Activated CD8-positive, alpha-beta memory T cell treated with anti-CD3 and anti-CD28 coated beads for 1 hour (primary cell): Measurements from ENCODE around the gene DRG1.
"Not testable (repeated sequence)": the region's sequence is repeated elsewhere in the genome, so short reads cannot be mapped to it uniquely, and the experiment has no call there.

Experiments
- DNase-seq, 2 donors: peaks; one replicate each; pipeline ENCODE4 v3.0.0-alpha.2; 2020; ENCODE audit warnings: low read depth in 1 of 2; ENCODE audit errors: extremely low read depth in 1 of 2

DRG1 gene

GRCh38 chr22:31441652-31442051, 42.2 kb downstream of the DRG1 start:
- DNase-seq: no peak

- no peak for DNase-seq
Observed at GRCh38 chr22:31442768-31443489, 43.5 kb downstream of the DRG1 start.

- DNase-seq: no peak
Observed at GRCh38 chr22:31443516-31443915, 44.1 kb downstream of the DRG1 start.

- no peak for DNase-seq
Observed at GRCh38 chr22:31445642-31446041, 46.2 kb downstream of the DRG1 start.

GRCh38 chr22:31446208-31446607, 46.8 kb downstream of the DRG1 start:
- DNase-seq: no peak

- DNase-seq: no peak
Observed at GRCh38 chr22:31446767-31447166, 47.4 kb downstream of the DRG1 start.

GRCh38 chr22:31447337-31447736, 47.9 kb downstream of the DRG1 start:
- no peak for DNase-seq

GRCh38 chr22:31448382-31448781, 49.0 kb downstream of the DRG1 start:
- no peak for DNase-seq

- no peak for DNase-seq
Observed at GRCh38 chr22:31449506-31449905, 50.1 kb downstream of the DRG1 start.

GRCh38 chr22:31451709-31452571, 52.5 kb downstream of the DRG1 start:
- no peak for DNase-seq

GRCh38 chr22:31461699-31462098, 62.3 kb downstream of the DRG1 start:
- no peak for DNase-seq

- no peak for DNase-seq
Observed at GRCh38 chr22:31465307-31465706, 65.9 kb downstream of the DRG1 start.

- no peak for DNase-seq
Observed at GRCh38 chr22:31474743-31475142, 75.3 kb downstream of the DRG1 start.

- no peak for DNase-seq
Observed at GRCh38 chr22:31475800-31476199, 76.4 kb downstream of the DRG1 start.

- no peak for DNase-seq
Observed at GRCh38 chr22:31477329-31477728, 77.9 kb downstream of the DRG1 start.

- DNase-seq: no peak
Observed at GRCh38 chr22:31481129-31481528, 81.7 kb downstream of the DRG1 start.

- not testable (repeated sequence) for DNase-seq
Observed at GRCh38 chr22:31482470-31482869, 83.1 kb downstream of the DRG1 start.
